Tibial nerve (tissue), 3 donors: ENCODE data around the gene RBM44.

Experiments
- CTCF ChIP-seq, 5 experiments: fragments of 200-600 bp in 3 of 5; fragments of 450-650 bp in 2 of 5; sonication (generic) in 3 of 5; IDR thresholded peaks; one replicate each; pipeline ENCODE4 v1.5.1; 2016 to 2019; ENCODE audit warnings: antibody characterized with exemption in 5 of 5, mild to moderate bottlenecking in 3 of 5, moderate library complexity in 2 of 5
- POLR2A ChIP-seq, 2 donors: fragments of 450-650 bp; IDR thresholded peaks; one replicate each; pipeline ENCODE4 v1.6.1; 2017; ENCODE audit warnings: antibody characterized with exemption in 2 of 2, mild to moderate bottlenecking in 2 of 2, moderate library complexity in 2 of 2

GRCh38 chr2:237886685-237887481, 88.3 kb downstream of the RBM44 start:
- TF ChIP-seq CTCF (IDR thresholded peaks at IDR 0.05) (no peak), POLR2A (IDR thresholded peaks at IDR 0.05) (no peak)
